ENCODE data around the gene FERMT3. TPM values are rescaled to one million over a fixed set of nuclear protein-coding genes. Genes with fewer than 3 reads are reported as not detected.

Gene FERMT3
- total RNA-seq, 1 donor = 7.0 TPM

DNA sequence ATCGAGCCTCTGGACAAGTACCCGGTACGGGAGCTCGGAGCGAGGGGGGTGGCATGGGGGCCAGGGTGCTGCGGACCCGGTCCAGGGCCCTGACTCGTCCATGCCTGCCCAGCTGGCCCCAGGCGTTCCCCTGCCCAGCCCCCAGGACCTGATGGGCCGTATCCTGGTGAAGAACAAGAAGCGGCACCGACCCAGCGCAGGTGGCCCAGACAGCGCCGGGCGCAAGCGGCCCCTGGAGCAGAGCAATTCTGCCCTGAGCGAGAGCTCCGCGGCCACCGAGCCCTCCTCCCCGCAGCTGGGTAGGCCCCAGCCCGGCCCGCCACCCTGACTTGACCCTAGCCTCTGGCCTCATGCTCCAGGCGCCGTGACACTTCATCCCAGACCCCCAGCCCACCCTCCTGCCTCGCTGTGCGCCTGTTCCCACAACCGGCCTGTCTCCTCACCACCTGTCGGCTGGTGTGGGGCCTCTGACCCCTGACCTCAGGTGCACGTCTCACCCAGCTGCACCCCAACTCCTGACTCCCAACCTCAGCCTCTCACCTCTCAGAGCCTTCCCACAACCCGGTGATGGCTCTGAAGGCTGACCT, 52.5 kb downstream of the FERMT3 start:
- TF ChIP-seq, protein P1, sequence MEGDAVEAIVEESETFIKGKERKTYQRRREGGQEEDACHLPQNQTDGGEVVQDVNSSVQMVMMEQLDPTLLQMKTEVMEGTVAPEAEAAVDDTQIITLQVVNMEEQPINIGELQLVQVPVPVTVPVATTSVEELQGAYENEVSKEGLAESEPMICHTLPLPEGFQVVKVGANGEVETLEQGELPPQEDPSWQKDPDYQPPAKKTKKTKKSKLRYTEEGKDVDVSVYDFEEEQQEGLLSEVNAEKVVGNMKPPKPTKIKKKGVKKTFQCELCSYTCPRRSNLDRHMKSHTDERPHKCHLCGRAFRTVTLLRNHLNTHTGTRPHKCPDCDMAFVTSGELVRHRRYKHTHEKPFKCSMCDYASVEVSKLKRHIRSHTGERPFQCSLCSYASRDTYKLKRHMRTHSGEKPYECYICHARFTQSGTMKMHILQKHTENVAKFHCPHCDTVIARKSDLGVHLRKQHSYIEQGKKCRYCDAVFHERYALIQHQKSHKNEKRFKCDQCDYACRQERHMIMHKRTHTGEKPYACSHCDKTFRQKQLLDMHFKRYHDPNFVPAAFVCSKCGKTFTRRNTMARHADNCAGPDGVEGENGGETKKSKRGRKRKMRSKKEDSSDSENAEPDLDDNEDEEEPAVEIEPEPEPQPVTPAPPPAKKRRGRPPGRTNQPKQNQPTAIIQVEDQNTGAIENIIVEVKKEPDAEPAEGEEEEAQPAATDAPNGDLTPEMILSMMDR (IDR thresholded peaks at IDR 0.05; ENCODE audit: insufficient read depth, low read length) = no peak
- DNase-seq (ENCODE audit: low read depth) = no peak
- no peak overlapping the region for H3K4me3 ChIP-seq (ENCODE audit: low read depth, low read length)

DNA sequence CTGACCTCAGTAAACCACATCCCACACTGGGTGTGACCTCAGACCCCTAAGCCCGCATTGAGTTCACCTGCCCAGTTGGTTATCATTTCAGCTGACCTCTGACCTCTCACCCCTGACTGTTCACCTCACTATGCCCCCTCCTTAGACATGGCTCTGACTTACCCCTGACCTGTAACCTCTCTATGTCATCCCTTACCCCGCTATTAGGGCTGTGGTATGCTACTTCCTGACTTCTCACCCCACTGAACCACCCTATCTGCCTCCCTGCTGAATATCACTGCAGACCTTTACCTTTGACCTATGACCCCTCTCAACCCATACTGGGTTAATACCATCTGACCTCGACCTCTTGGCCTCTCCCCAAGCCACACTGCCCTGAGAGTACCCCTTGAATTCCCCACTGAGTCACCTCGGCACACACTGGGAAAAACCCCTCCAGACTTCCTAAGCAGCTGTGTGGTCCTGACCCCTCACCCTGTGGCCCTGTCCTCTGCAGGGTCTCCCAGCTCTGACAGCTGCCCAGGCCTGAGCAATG, 53.1 kb downstream of the FERMT3 start:
- no peak overlapping the region for H3K4me3 ChIP-seq (ENCODE audit: low read depth, low read length)
- TF ChIP-seq, protein P1 (IDR thresholded peaks at IDR 0.05; ENCODE audit: insufficient read depth, low read length) = no peak
- DNase-seq (ENCODE audit: low read depth) = no peak

DNA sequence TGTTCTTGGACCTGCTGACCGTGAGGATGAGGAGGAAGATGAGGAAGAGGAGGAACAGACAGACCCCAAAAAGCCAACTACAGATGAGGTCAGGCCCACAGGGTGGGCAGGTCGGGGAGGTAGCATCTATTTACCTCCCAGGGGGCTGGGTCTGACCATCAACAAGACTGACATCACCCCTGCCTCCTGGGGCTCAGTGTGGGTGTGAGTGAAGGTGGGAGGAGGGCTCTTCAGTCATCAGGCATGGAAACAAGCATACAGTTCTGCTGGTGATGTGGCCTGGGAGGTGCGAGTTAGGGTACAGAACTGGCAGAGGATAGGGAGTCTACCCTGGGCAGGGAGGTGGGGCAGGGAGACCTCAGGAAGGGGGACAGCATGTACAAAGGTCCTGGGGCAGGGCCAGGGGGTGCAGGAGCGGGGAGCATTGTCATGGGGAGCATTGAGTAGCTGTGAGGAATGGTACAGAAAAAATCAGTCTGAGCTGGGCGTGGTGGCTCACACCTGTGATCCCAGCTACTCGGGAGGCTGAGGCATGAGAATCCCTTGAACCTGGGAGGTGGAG, 53.7 kb downstream of the FERMT3 start:
- DNase-seq (ENCODE audit: low read depth) = no peak
- TF ChIP-seq, protein P1 (IDR thresholded peaks at IDR 0.05; ENCODE audit: insufficient read depth, low read length) = no peak
- no peak overlapping the region for H3K4me3 ChIP-seq (ENCODE audit: low read depth, low read length)

DNA sequence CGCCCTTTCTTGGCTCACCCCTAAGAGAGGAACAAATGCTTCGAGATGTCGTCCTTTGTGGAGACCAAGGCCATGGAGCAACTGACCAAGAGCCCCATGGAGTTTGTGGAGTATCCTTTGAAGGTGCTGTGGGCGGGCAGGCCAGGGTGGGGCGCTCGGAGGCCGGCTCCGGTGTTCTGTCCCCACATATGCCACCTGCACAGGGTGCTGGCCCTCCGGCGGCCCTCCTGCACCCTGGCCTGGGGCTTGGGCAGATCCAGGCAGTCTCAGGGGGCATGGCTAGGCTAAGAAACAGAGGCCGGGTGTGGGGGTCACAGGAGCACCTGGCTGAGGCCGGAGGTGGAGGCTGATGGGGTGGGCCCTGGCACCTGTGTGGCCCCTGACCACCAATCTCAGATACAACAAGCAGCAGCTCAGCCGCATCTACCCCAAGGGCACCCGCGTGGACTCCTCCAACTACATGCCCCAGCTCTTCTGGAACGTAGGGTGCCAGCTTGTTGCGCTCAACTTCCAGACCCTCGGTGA, 55.1 kb downstream of the FERMT3 start:
- TF ChIP-seq, protein P1 (IDR thresholded peaks at IDR 0.05; ENCODE audit: insufficient read depth, low read length) = no peak
- DNase-seq (ENCODE audit: low read depth) = no peak

DNA sequence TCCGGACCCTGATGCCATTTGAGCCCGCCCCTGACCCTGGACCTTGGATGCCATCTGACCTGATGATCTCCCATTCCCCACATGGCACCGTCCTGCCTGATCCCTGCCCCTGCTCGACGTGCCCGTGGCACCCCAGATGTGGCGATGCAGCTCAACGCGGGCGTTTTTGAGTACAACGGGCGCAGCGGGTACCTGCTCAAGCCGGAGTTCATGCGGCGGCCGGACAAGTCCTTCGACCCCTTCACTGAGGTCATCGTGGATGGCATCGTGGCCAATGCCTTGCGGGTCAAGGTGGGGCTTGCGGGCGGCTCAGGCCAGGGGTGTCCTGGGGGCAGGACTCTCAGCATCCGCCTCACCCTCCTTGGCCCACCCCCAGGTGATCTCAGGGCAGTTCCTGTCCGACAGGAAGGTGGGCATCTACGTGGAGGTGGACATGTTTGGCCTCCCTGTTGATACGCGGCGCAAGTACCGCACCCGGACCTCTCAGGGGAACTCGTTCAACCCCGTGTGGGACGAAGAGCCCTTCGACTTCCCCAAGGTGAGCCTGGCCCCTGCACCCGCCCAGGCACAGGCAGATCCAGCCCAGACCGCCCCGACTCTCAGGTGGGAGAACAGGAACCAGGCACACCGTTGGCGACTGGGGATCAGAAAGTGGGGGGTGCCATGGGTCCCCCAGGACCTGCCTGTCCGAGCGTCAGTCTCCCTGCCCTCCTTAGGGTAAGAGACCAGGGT, 55.9 kb downstream of the FERMT3 start:
- no peak for DNase-seq (ENCODE audit: low read depth)
- H3K4me3 ChIP-seq (ENCODE audit: low read depth, low read length) = no peak overlapping the region
- TF ChIP-seq, protein P1 (IDR thresholded peaks at IDR 0.05; ENCODE audit: insufficient read depth, low read length) = no peak

More for the DNA sequence above, 55.1 kb downstream of the FERMT3 start:
- H3K4me3 ChIP-seq (ENCODE audit: low read depth, low read length) = no peak overlapping the region

DNA sequence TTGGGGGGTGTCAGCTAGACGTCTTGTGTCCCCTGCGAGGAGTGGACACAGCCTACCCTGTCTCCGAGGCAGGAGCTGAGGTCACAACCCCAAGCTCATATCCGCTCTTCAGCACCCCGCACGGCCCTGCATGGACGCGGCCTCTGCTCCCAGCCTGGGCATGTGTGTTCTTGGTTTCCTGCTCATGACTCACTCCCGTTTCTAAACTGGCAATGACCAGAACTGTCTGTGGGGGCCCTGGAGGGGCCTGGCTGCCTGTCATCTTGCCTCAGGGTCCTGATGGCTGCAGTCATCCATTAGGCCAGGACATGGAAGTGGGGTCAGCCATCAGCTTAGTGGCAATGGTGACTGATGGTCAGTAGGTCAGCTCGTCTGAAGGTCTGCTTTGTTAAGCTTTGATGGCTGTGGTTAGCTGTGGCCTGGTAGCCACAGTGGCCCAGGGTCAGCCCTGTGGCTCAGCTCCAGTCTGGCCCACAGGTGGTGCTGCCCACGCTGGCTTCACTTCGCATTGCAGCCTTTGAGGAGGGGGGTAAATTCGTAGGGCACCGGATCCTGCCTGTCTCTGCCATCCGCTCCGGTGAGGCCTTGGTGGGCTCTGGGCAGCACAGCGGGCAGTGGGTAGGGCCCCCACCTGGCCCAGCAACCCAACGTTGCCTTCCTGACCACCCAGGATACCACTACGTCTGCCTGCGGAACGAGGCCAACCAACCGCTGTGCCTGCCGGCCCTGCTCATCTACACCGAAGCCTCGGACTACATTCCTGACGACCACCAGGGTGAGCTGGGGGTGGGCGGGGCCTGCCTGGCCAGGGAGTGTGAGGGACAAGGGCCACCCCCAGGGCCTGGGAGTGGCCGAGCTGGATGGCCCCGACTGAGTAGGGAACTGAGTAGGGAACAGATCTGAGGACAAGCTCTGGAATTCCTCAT, 56.8 kb downstream of the FERMT3 start:
- no peak for DNase-seq (ENCODE audit: low read depth)
- H3K4me3 ChIP-seq (ENCODE audit: low read depth, low read length) = no peak overlapping the region
- TF ChIP-seq, protein P1 (IDR thresholded peaks at IDR 0.05; ENCODE audit: insufficient read depth, low read length) = no peak
